Endothelial cell of umbilical vein (primary cell): ENCODE results near the gene ATP6V1B1. TPM values are rescaled to one million over a fixed set of nuclear protein-coding genes. Genes with fewer than 3 reads are reported as not detected.

Source experiments
- BruUV-seq: library from RNA; stranded (reverse); fragments of 400-500 nt; replicated peaks from 2 replicates; lab custom pipeline; 2021; lab: Mats Ljungman, UMichigan
- CTCF ChIA-PET: fragments of 300-600, 350-600 bp; sonication (Branson Sonifier 250); formaldehyde crosslinking; loops from one replicate; lab custom pipeline; 2021; ENCODE audit warnings: antibody characterized with exemption, inconsistent platforms; lab: Charles Lee
- POLR2A ChIA-PET: fragments of 300-600, 350-600 bp; sonication (Branson Sonifier 250); formaldehyde crosslinking; loops from one replicate; lab custom pipeline; 2021; ENCODE audit warnings: antibody characterized with exemption, inconsistent platforms; lab: Charles Lee
- DNase-seq: peaks from one replicate; pipeline ENCODE4 v3.0.0-alpha.2; 2011; ENCODE audit warnings: low read depth, low spot score
- FAIRE-seq: peaks from 2 replicates; lab custom pipeline; 2011; peaks lifted over from hg19 to GRCh38; lab: Jason Lieb, UNC
- H2AFZ ChIP-seq: 2 replicates; pipeline ENCODE4 v1.6.0; 2012; ENCODE audit warnings: low read depth, low read length, control low read depth, inconsistent platforms
- H3K27ac ChIP-seq: 2 replicates; pipeline ENCODE4 v1.5.1; 2011; ENCODE audit warnings: low read depth, mild to moderate bottlenecking, control low read depth, low read length, moderate library complexity; ENCODE audit not compliant: insufficient read depth
- H3K27me3 ChIP-seq, 2 experiments: 2 replicates each; pipeline versions ENCODE4 v1.6.0 to v1.6.1; 2011; ENCODE audit warnings: low read length in 2 of 2, mixed read lengths in 1 of 2; ENCODE audit not compliant: control insufficient read depth in 2 of 2, insufficient read depth in 2 of 2
- H3K36me3 ChIP-seq, 2 experiments: 2 replicates in 1 of 2; 3 replicates in 1 of 2; pipeline ENCODE4 v1.5.1; 2011; ENCODE audit warnings: low read length in 2 of 2, mild to moderate bottlenecking in 1 of 2, moderate library complexity in 1 of 2; ENCODE audit not compliant: control insufficient read depth in 2 of 2, insufficient read depth in 2 of 2; ENCODE audit errors: extremely low read depth in 1 of 2
- H3K4me1 ChIP-seq: 3 replicates; pipeline ENCODE4 v1.5.1; 2011; ENCODE audit warnings: mild to moderate bottlenecking, low read length; ENCODE audit not compliant: control insufficient read depth, insufficient read depth; ENCODE audit errors: extremely low read depth
- H3K4me2 ChIP-seq: 2 replicates; pipeline ENCODE4 v1.6.1; 2011; ENCODE audit warnings: low read length, control low read depth, mixed read lengths; ENCODE audit not compliant: insufficient read depth
- H3K4me3 ChIP-seq, 3 experiments: fragments of 200-600 bp in 1 of 3; sonication (generic), shearing (Covaris generic) in 1 of 3; replicated peaks in 1 of 3; 2 replicates each; pipeline ENCODE4 v1.5.1; 2011 to 2016; ENCODE audit warnings: control low read depth in 3 of 3, low read length in 3 of 3, mild to moderate bottlenecking in 2 of 3, inconsistent platforms in 1 of 3, low read depth in 1 of 3, moderate library complexity in 1 of 3; ENCODE audit not compliant: insufficient read depth in 1 of 3
- H3K79me2 ChIP-seq: 2 replicates; pipeline ENCODE4 v1.6.0; 2012; ENCODE audit warnings: low read length, inconsistent platforms; ENCODE audit not compliant: control insufficient read depth, insufficient read depth
- H3K9ac ChIP-seq: replicated peaks from 2 replicates; pipeline ENCODE3; 2011; ENCODE audit warnings: low read length, control low read depth; ENCODE audit not compliant: insufficient read depth; ENCODE audit errors: extremely low read depth
- H3K9me1 ChIP-seq: replicated peaks from 3 replicates; pipeline ENCODE4 v1.6.0; 2011; ENCODE audit warnings: mild to moderate bottlenecking, low read length; ENCODE audit not compliant: control insufficient read depth, insufficient read depth; ENCODE audit errors: extremely low read depth
- H3K9me3 ChIP-seq: replicated peaks from 2 replicates; pipeline ENCODE4 v1.5.1; 2012; ENCODE audit warnings: low read length, inconsistent platforms; ENCODE audit not compliant: control insufficient read depth, insufficient read depth
- H4K20me1 ChIP-seq: replicated peaks from 2 replicates; pipeline ENCODE3; 2011; ENCODE audit warnings: mild to moderate bottlenecking, low read length; ENCODE audit not compliant: control insufficient read depth, insufficient read depth; ENCODE audit errors: extremely low read depth
- EZH2 ChIP-seq: IDR thresholded peaks from 2 replicates; pipeline ENCODE4 v1.6.1; 2012; ENCODE audit warnings: borderline replicate concordance, low read depth, mild to moderate bottlenecking, moderate library complexity, low read length, inconsistent platforms; ENCODE audit not compliant: severe bottlenecking
- FOS ChIP-seq: IDR thresholded peaks from 2 replicates; pipeline ENCODE4 v1.6.1; 2011; ENCODE audit warnings: mild to moderate bottlenecking, low read length, moderate library complexity, borderline replicate concordance; ENCODE audit not compliant: insufficient read depth
- GATA2 ChIP-seq: IDR thresholded peaks from 2 replicates; pipeline ENCODE4 v1.7.0; 2011; ENCODE audit warnings: low read depth, mild to moderate bottlenecking, moderate library complexity, mixed read lengths, low read length; ENCODE audit not compliant: insufficient read length, insufficient read depth
- JUN ChIP-seq: IDR thresholded peaks from 2 replicates; pipeline ENCODE4 v1.6.1; 2011; ENCODE audit warnings: borderline replicate concordance, low read depth; ENCODE audit not compliant: insufficient read length, insufficient read depth
- POLR2A ChIP-seq: IDR thresholded peaks from 2 replicates; pipeline ENCODE4 v1.6.1; 2012; ENCODE audit warnings: low read depth, mild to moderate bottlenecking, control low read depth, low read length
- POLR2AphosphoS5 ChIP-seq: IDR thresholded peaks from 2 replicates; pipeline ENCODE4 v1.6.1; 2012; ENCODE audit warnings: low read depth, mild to moderate bottlenecking, control low read depth, low read length, moderate library complexity; ENCODE audit not compliant: insufficient read depth
- dilution Hi-C: fragments of 300-500 bp; cut with MboI; formaldehyde crosslinking; loops from one replicate; pipeline ENCODE4 v1.15.0; 2019; ENCODE audit warnings: low sequenced_read_pairs; ENCODE audit not compliant: extremely low pct_ligation_motif_present
- intact Hi-C: fragments of 100-400 bp; cut with micrococcal nuclease; formaldehyde crosslinking; loops from one replicate; pipeline ENCODE4 v1.10.0; 2022
- polyA plus RNA-seq, 4 experiments: library from polyadenylated mRNA; depleted of rRNA in 3 of 4; stranded (reverse) in 3 of 4; unstranded in 1 of 4; fragments of >200 nt; gene quantifications; 2 replicates each; pipeline versions ENCODE4 v1.2.1 to v1.2.3, GENCODE V29; 2011 to 2012; ENCODE audit warnings: missing spikeins in 1 of 4
- total RNA-seq: library from RNA; stranded (reverse); gene quantifications from 2 replicates; pipeline ENCODE4 v1.2.3, GENCODE V29; 2021
- TF ChIP-seq, protein P1 (sequence below): IDR thresholded peaks from 2 replicates; pipeline ENCODE4 v1.6.1; 2011; ENCODE audit not compliant: insufficient read depth, insufficient read length
- TF ChIP-seq, protein P2 (sequence below), 2 donors: IDR thresholded peaks; 1 replicate in 1 of 2; 2 replicates in 1 of 2; pipeline ENCODE4 v1.5.1; 2011; ENCODE audit warnings: low read length in 2 of 2, mild to moderate bottlenecking in 2 of 2, moderate library complexity in 2 of 2, control low read depth in 1 of 2, inconsistent platforms in 1 of 2, low read depth in 1 of 2; ENCODE audit not compliant: insufficient read depth in 1 of 2; ENCODE audit errors: extremely low read depth in 1 of 2

Gene ATP6V1B1
- total and polyA plus RNA-seq, 2 donors (not counting 3 experiments of a cell fraction or from before 2014, with no cell fraction given): 0.77 TPM; not detected in 1

DNA sequence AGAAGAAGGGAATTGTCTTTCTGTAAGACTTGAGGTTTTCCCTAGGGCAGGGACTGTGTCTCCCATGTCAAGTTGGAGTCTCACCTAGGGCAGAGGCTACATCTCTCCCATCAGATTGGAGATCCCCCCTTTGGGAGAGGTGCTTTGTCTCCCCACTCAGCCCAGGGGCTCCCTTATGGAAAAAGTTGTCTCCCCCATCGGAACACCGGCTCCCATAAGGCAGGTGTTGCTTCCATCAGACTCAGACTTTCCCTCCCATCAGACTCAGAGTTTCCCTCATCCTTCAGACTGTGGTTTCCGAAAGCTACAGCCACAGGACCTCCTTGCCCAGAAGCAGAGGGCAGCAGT is 48.5 kb downstream of the ATP6V1B1 start:
- no peak overlapping the region for H3K4me3 ChIP-seq
- no peaks in the 10 kb centered on the region for H3K4me1 ChIP-seq
- H3K4me2 ChIP-seq: no peak overlapping the region
- peaks cover 4 to 15% of the 10 kb centered on the region in 2 experiments for H3K36me3 ChIP-seq
- no peak overlapping the region for H3K27ac ChIP-seq
- no peaks in the 10 kb centered on the region for H3K79me2 ChIP-seq
- ChIA-PET CTCF (interaction anchor here (0.6 to 4.2 kb wide), 20 partner anchors 10 to 680 kb away, joined by 3 to 52 read pairs (median 4); partner anchors contain the start of genes NAGK and TEX261), POLR2A (no interaction called here)
- H3K27me3 ChIP-seq: no peaks in the 10 kb centered on the region
- no peaks in the 10 kb centered on the region for H3K9me3 ChIP-seq
- H2AFZ ChIP-seq: no peak overlapping the region
- dilution Hi-C loops: no loop called here
- TF ChIP-seq POLR2AphosphoS5 (no peak), POLR2A (no peak), FOS (no peak)
- TF ChIP-seq, protein P1, sequence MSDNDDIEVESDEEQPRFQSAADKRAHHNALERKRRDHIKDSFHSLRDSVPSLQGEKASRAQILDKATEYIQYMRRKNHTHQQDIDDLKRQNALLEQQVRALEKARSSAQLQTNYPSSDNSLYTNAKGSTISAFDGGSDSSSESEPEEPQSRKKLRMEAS: no peak
- H3K9me1 ChIP-seq: no peaks in the 10 kb centered on the region
- FAIRE-seq: no peak
- no peak for DNase-seq
- intact Hi-C loops: loop anchor here (1.0 kb wide), 1 partner anchor 11 kb away; no protein-coding TSS in a partner anchor
- H4K20me1 ChIP-seq: no peaks in the 10 kb centered on the region
- no peak overlapping the region for H3K9ac ChIP-seq
- no TSS peak for BruUV-seq

DNA sequence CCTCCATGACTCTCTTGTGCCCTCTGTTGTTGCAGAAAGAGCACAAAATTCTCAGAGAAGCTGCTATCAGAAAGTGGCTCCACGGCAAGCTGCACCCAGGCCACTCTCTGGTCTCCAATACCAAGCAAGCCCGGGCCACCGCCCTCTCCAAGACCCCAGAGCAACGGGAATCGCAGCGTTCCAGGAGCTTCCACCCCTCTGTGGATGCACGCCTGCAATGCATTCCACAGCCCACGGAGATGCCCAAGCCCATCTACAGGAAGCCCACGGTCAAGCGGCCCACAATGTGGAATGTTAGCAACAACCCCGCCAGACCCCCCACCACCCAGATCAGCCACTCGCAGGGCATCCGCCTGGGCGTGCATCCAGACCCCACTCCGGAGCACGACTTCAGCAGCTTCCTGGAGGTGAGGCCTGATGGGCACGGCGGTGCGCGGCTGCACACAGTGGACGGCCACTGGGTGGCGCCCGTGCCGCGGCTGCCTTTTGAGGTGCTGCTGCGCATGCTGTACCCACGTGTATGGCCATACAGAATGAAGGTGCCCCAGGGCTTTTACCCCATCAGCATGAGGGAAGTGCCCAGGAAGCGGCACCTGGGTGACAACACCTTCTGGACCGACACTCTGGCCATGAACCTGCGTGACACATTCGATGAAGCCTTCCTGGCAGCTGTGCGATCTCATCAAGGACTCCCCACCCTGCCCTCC is 49.0 kb downstream of the ATP6V1B1 start:
- FAIRE-seq (peak; percentile 59), DNase-seq (peak; percentile 58)
- dilution Hi-C loops (no loop called here), intact Hi-C loops (loop anchor here (1.0 kb wide), 1 partner anchor 11 kb away; no protein-coding TSS in a partner anchor)
- H3K9me3 ChIP-seq: no peaks in the 10 kb centered on the region
- H3K4me1 ChIP-seq: no peaks in the 10 kb centered on the region
- ChIA-PET POLR2A (no interaction called here), CTCF (interaction anchor here (0.6 to 4.2 kb wide), 21 partner anchors 9 to 681 kb away, joined by 3 to 52 read pairs (median 4); partner anchors contain the start of genes NAGK and TEX261)
- H3K36me3 ChIP-seq: peaks cover 4 to 18% of the 10 kb centered on the region in 2 experiments
- H3K4me3 ChIP-seq: no peak overlapping the region
- TF ChIP-seq, protein P1: peak; percentile 75
- no peak for TF ChIP-seq GATA2
- TF ChIP-seq, protein P2, sequence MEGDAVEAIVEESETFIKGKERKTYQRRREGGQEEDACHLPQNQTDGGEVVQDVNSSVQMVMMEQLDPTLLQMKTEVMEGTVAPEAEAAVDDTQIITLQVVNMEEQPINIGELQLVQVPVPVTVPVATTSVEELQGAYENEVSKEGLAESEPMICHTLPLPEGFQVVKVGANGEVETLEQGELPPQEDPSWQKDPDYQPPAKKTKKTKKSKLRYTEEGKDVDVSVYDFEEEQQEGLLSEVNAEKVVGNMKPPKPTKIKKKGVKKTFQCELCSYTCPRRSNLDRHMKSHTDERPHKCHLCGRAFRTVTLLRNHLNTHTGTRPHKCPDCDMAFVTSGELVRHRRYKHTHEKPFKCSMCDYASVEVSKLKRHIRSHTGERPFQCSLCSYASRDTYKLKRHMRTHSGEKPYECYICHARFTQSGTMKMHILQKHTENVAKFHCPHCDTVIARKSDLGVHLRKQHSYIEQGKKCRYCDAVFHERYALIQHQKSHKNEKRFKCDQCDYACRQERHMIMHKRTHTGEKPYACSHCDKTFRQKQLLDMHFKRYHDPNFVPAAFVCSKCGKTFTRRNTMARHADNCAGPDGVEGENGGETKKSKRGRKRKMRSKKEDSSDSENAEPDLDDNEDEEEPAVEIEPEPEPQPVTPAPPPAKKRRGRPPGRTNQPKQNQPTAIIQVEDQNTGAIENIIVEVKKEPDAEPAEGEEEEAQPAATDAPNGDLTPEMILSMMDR (IDR thresholded peaks at IDR 0.05; ENCODE audit: extremely low read depth in 1 of 2, insufficient read depth in 1 of 2, low read depth in 1 of 2, low read length in 2 of 2): peak; percentile 94 to 96
- TF ChIP-seq POLR2AphosphoS5: no peak
- no peak for TF ChIP-seq POLR2A
- TF ChIP-seq FOS: no peak
- TF ChIP-seq EZH2: no peak
- TF ChIP-seq JUN: no peak
- no peak overlapping the region for H2AFZ ChIP-seq
- H3K79me2 ChIP-seq: no peaks in the 10 kb centered on the region
- no TSS peak for BruUV-seq
- H3K9ac ChIP-seq: no peak overlapping the region
- H3K4me2 ChIP-seq: no peak overlapping the region
- no peaks in the 10 kb centered on the region for H3K9me1 ChIP-seq
- H3K27ac ChIP-seq: no peak overlapping the region
- H3K27me3 ChIP-seq: no peaks in the 10 kb centered on the region
- H4K20me1 ChIP-seq: no peaks in the 10 kb centered on the region
